Skeletal muscle satellite cell (primary cell): ENCODE data around the gene KDM4B.
"Not testable (repeated sequence)": the region's sequence is repeated elsewhere in the genome, so short reads cannot be mapped to it uniquely, and the experiment has no call there.

Source experiments
- H3K27me3 ChIP-seq: 2 replicates; pipeline ENCODE4 v1.7.0; 2013; ENCODE audit warnings: low read length; ENCODE audit not compliant: control insufficient read depth, insufficient read depth
- H3K36me3 ChIP-seq: 2 replicates; pipeline ENCODE4 v1.7.0; 2013; ENCODE audit warnings: mild to moderate bottlenecking, control low read depth, low read length; ENCODE audit not compliant: insufficient read depth
- H3K4me1 ChIP-seq: 2 replicates; pipeline ENCODE4 v1.7.0; 2013; ENCODE audit warnings: low read length; ENCODE audit not compliant: control insufficient read depth, insufficient read depth
- H3K4me2 ChIP-seq: 2 replicates; pipeline ENCODE4 v1.7.0; 2013; ENCODE audit warnings: mild to moderate bottlenecking, low read length
- H3K4me3 ChIP-seq: 2 replicates; pipeline ENCODE4 v1.7.0; 2013; ENCODE audit warnings: low read length
- H3K9ac ChIP-seq: 2 replicates; pipeline ENCODE4 v1.7.0; 2013; ENCODE audit warnings: mild to moderate bottlenecking, low read depth, low read length, moderate library complexity
- H3K9me3 ChIP-seq: replicated peaks from 2 replicates; pipeline ENCODE4 v1.7.0; 2013; ENCODE audit warnings: mild to moderate bottlenecking, control low read depth, low read length

The KDM4B gene

GRCh38 chr19:4969292-4969771 lies 419 bp downstream of the KDM4B start:
- no peaks in the 10 kb centered on the region for H3K27me3 ChIP-seq
- H3K9me3 ChIP-seq: no peaks in the 10 kb centered on the region
- peak overlapping the region; percentile 96 for H3K4me2 ChIP-seq
- peaks cover 39% of the 10 kb centered on the region for H3K4me1 ChIP-seq
- H3K4me3 ChIP-seq: peak overlapping the region; percentile 78
- H3K36me3 ChIP-seq: peaks cover 6% of the 10 kb centered on the region
- H3K9ac ChIP-seq: peak overlapping the region; percentile 83

GRCh38 chr19:4969772-4970531 lies 1.0 kb downstream of the KDM4B start:
- Histone ChIP-seq H3K36me3 (peaks cover 3% of the 10 kb centered on the region), H3K9ac (peak overlapping the region; percentile 83), H3K9me3 (no peaks in the 10 kb centered on the region), H3K4me2 (peak overlapping the region; percentile 96), H3K4me1 (peaks cover 39% of the 10 kb centered on the region), H3K4me3 (peak overlapping the region; percentile 78), H3K27me3 (no peaks in the 10 kb centered on the region)

DNA sequence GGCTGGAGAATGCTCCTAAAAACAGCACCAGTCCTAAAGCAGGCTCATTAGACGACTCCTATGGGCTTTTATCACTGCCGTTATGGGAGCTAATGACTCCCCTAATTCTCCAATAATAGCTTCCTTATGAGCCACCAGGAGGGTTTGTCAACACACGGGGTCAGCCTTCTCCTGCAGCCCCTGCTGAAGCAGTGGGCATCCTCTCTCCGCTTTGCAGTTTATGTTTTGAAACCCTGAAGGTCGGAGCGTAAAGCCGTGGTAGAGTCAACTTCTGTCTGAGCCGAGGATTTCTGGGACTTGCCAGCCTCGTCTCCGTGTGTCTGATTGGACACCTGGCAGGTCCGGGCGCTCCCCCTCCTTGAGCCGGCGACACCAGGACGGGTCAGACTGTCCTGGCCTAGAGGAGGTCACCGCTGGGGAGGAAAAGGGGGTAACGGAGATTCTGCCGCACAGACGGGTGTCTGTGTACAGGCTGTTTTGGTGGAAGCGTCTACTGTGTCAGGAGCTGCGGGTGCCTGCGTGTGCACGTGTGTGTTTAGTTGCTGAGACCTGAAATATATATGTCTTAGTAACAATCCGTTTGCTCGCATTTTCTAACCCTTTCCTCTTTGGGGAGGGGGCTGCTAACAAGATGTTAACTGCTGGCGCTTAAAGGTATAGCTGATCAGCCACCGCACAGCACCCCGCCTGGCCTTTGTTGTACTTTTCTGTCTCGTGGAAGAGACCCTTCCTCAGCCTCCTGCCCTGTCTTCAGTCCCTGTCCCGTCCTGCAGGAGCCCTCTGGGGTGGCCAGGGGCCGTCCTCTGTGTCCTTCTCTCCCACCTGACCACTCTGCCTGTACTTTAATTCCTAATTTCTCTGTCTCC lies 1.9 kb downstream of the KDM4B start:
- Histone ChIP-seq H3K36me3 (no peaks in the 10 kb centered on the region), H3K4me3 (peak overlapping the region; percentile 78), H3K4me1 (peaks cover 42% of the 10 kb centered on the region), H3K9ac (peak overlapping the region; percentile 83), H3K4me2 (peak overlapping the region; percentile 96), H3K9me3 (no peaks in the 10 kb centered on the region), H3K27me3 (no peaks in the 10 kb centered on the region)

- Histone ChIP-seq H3K36me3 (no peaks in the 10 kb centered on the region), H3K9me3 (no peaks in the 10 kb centered on the region), H3K4me1 (peaks cover 48% of the 10 kb centered on the region), H3K4me3 (peak overlapping the region; percentile 78), H3K27me3 (no peaks in the 10 kb centered on the region), H3K9ac (peak overlapping the region; percentile 83), H3K4me2 (peak overlapping the region; percentile 96)
Observed at GRCh38 chr19:4971424-4971793, 2.5 kb downstream of the KDM4B start.

- H3K9ac ChIP-seq: peak overlapping the region; percentile 83
- H3K4me3 ChIP-seq: peak overlapping the region; percentile 78
- peak overlapping the region; percentile 96 for H3K4me2 ChIP-seq
- no peaks in the 10 kb centered on the region for H3K36me3 ChIP-seq
- no peaks in the 10 kb centered on the region for H3K27me3 ChIP-seq
- no peaks in the 10 kb centered on the region for H3K9me3 ChIP-seq
- peaks cover 54% of the 10 kb centered on the region for H3K4me1 ChIP-seq
Observed at GRCh38 chr19:4971816-4972495, 3.0 kb downstream of the KDM4B start.

- no peaks in the 10 kb centered on the region for H3K36me3 ChIP-seq
- no peaks in the 10 kb centered on the region for H3K27me3 ChIP-seq
- H3K9ac ChIP-seq: no peak overlapping the region
- peaks cover 59% of the 10 kb centered on the region for H3K4me1 ChIP-seq
- H3K4me2 ChIP-seq: peak overlapping the region; percentile 9
- H3K4me3 ChIP-seq: no peak overlapping the region
- no peaks in the 10 kb centered on the region for H3K9me3 ChIP-seq
Observed at GRCh38 chr19:4972509-4973230, 3.8 kb downstream of the KDM4B start.

DNA sequence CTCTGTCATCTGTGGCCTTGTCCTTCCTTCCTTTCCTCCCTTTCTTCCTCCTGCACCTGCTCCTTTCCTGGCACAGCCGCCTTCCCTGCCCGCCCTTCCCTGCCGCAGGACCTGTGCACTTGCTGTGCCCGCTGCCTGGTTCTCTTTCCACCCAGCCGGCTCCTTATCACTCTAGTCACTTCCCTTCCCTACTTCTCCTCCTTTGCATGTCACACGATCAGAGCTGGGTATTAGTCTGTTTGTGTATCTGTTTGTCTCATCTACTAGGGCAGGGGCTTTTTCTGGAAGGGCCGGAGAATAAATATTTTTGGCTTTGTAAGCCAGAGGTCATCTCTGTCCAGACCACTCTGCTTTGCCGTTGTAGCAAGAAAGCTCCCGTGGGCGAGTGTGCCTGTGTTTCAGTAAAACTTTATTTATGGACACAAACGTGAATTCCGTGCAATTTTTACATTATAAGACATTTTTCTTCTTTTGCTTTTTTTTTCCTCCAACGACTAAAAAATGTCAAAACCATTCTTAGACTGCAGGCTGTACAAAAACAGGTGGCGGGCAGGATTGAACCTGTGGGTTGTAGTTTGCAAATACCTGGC lies 6.1 kb downstream of the KDM4B start:
- Histone ChIP-seq H3K4me2 (no peak overlapping the region), H3K27me3 (no peaks in the 10 kb centered on the region), H3K9me3 (no peaks in the 10 kb centered on the region), H3K36me3 (no peaks in the 10 kb centered on the region), H3K4me1 (peaks cover 68% of the 10 kb centered on the region), H3K9ac (no peak overlapping the region), H3K4me3 (no peak overlapping the region)

DNA sequence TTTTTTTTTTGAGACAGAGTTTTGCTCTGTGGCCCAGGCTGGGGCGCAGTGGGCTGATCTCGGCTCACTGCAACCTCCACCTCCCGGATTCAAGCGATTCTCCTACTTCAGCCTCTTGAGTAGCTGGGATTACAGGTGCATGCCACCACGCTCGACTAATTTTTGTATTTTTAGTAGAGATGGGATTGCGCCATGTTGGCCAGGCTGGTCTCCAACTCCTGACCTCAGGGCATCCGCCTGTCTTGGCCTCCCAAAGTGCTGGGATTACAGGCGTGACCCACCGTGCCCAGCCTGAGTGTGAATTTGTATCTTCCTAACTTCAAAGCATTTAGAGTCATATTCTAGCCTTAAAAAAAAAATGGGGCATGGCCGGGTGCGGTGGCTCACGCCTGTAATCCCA lies 6.7 kb downstream of the KDM4B start:
- peaks cover 65% of the 10 kb centered on the region for H3K4me1 ChIP-seq
- H3K9me3 ChIP-seq, H3K4me3 ChIP-seq, H3K36me3 ChIP-seq, H3K27me3 ChIP-seq: not testable (repeated sequence)
- peak overlapping the region; percentile 83 for H3K4me2 ChIP-seq
- H3K9ac ChIP-seq: peak overlapping the region; percentile 73

DNA sequence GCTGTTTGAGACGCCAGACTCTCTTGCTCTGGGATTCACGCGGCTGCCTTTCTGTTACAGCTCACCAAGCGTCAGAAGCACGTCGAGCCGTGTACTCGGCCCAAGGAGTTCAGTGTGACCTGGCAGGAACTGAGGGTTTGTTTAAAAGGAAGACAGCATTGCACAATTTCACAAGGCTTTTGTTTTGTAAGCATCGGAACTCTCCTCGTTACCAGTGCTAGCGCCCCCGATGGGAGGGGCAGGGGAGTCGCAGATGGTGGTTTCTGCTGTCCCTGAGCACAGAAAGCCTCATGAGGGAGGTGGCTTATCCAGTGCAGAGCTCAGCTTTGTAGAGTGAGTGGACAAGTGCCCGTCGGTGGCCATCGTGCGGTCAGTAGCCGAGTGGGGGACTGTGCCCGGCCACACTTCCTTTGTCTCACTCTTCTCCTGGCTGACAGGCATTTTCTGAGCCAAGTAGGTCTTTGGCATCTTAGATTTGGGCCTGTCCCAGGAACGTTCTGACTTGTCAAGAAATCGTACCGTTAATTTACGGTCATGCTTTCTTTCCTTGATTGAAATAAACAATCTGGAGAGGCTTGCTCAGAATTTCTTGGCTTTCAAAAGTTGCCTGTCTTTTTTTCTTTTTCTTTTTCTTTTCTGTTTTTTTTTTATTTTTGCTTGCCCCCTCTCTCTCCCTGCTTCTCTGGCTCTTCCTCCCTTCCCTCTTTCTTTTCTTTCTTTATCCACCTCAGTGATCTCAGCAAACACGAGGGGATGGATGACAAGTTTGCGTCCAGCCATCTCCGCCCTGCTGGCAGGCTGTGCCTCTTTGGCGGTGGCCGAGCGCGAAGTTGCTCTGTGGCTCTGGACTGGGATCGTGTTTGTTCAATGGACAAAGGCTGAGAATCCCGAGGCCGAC lies 7.7 kb downstream of the KDM4B start:
- H3K9me3 ChIP-seq: no peaks in the 10 kb centered on the region
- H3K4me3 ChIP-seq: peak overlapping the region; percentile 52
- peak overlapping the region; percentile 73 for H3K9ac ChIP-seq
- peaks cover 54% of the 10 kb centered on the region for H3K4me1 ChIP-seq
- H3K27me3 ChIP-seq: no peaks in the 10 kb centered on the region
- peak overlapping the region; percentile 83 for H3K4me2 ChIP-seq
- no peaks in the 10 kb centered on the region for H3K36me3 ChIP-seq
